Measurements from ENCODE around the gene AP2B1.
A peak's percentile ranks its signal among the peaks of the same experiment; 100 is the strongest.

AP2B1 gene

DNA sequence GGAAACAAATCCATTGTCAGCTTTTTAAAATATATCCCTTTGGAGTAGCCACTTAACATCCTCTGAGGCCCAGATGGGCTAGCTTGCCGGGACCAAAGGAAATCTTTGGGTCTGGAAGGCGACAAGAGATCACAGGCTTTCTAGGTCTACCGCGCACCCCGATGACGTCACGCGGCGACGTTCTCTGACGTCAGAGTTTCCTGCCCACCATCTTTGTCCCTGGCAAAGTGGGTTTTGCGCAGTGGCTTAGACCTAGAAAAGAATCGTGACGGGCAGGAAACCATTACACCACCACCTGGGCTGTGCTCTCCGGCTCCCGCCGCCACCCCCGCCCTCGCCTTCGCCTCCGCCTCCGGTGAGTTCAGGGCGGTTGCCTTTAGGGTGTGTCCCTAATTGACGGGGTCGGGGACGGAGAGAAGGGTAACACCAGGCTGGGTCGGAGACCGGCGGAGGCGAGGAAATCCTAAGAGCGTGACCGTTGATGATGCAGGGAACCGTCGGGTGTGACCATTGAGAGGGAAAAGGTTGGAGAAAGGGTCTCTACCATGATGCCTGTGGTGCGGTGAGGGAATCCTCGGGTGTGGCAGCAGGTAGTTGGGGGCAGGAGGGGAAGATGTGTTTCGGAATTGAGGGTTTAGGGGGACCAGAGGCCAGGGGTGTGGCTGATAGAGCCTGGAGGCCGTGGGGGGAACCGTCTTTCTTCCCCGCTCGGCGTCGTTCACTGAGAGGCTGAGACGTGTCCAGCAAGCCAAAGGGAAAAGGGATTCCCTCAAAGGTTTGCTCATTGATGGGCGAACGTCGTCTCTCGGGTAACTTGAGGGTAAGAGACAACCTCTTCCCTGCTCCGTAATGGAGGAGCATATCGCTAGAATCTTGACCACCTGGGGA is at the start of gene AP2B1 (continued):
- TF ChIP-seq, protein P1, sequence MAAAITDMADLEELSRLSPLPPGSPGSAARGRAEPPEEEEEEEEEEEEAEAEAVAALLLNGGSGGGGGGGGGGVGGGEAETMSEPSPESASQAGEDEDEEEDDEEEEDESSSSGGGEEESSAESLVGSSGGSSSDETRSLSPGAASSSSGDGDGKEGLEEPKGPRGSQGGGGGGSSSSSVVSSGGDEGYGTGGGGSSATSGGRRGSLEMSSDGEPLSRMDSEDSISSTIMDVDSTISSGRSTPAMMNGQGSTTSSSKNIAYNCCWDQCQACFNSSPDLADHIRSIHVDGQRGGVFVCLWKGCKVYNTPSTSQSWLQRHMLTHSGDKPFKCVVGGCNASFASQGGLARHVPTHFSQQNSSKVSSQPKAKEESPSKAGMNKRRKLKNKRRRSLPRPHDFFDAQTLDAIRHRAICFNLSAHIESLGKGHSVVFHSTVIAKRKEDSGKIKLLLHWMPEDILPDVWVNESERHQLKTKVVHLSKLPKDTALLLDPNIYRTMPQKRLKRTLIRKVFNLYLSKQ (tag by site-specific recombination; IDR thresholded peaks at IDR 0.05; ENCODE audit: borderline replicate concordance) = no peak
- TF ChIP-seq ZNF19 (tag by site-specific recombination; IDR thresholded peaks at IDR 0.05; ENCODE audit: low read depth) = no peak
- TF ChIP-seq ZNF341 (tag by site-specific recombination; IDR thresholded peaks at IDR 0.05; ENCODE audit: low read depth) = peak; percentile 89
- TF ChIP-seq, protein P2, sequence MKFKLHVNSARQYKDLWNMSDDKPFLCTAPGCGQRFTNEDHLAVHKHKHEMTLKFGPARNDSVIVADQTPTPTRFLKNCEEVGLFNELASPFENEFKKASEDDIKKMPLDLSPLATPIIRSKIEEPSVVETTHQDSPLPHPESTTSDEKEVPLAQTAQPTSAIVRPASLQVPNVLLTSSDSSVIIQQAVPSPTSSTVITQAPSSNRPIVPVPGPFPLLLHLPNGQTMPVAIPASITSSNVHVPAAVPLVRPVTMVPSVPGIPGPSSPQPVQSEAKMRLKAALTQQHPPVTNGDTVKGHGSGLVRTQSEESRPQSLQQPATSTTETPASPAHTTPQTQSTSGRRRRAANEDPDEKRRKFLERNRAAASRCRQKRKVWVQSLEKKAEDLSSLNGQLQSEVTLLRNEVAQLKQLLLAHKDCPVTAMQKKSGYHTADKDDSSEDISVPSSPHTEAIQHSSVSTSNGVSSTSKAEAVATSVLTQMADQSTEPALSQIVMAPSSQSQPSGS (tag by site-specific recombination; IDR thresholded peaks at IDR 0.05; ENCODE audit: low read depth) = peak; percentile 100
- peak; percentile 83 for TF ChIP-seq ZEB2 (tag by site-specific recombination; IDR thresholded peaks at IDR 0.05)
- TF ChIP-seq ZNF274 (IDR thresholded peaks at IDR 0.05; ENCODE audit: low read length) = no peak
- TF ChIP-seq ZNF274 (tag by site-specific recombination; IDR thresholded peaks at IDR 0.05; ENCODE audit: borderline replicate concordance) = no peak
- TF ChIP-seq SCRT2 (tag by site-specific recombination; IDR thresholded peaks at IDR 0.05) = peak; percentile 19; the same call in 1 of the 2 replicates
- TF ChIP-seq YY1 (tag by site-specific recombination; IDR thresholded peaks at IDR 0.05) = peak; percentile 99
- peak; percentile 79; the same call in 1 of the 2 replicates for TF ChIP-seq ZNF394 (tag by site-specific recombination; IDR thresholded peaks at IDR 0.05; ENCODE audit: borderline replicate concordance)
- TF ChIP-seq MYNN (tag by site-specific recombination; IDR thresholded peaks at IDR 0.05; ENCODE audit: borderline replicate concordance) = no peak
- no peak for TF ChIP-seq ZNF433 (tag by site-specific recombination; IDR thresholded peaks at IDR 0.05; ENCODE audit: low read depth)
- no peak for TF ChIP-seq ZNF596 (tag by site-specific recombination; IDR thresholded peaks at IDR 0.05)
- TF ChIP-seq ZNF571 (tag by site-specific recombination; IDR thresholded peaks at IDR 0.05) = no peak
- TF ChIP-seq, protein P3, sequence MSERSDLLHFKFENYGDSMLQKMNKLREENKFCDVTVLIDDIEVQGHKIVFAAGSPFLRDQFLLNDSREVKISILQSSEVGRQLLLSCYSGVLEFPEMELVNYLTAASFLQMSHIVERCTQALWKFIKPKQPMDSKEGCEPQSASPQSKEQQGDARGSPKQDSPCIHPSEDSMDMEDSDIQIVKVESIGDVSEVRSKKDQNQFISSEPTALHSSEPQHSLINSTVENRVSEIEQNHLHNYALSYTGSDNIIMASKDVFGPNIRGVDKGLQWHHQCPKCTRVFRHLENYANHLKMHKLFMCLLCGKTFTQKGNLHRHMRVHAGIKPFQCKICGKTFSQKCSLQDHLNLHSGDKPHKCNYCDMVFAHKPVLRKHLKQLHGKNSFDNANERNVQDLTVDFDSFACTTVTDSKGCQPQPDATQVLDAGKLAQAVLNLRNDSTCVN (tag by site-specific recombination; optimal IDR thresholded peaks at IDR 0.05) = peak; percentile 73
- TF ChIP-seq MZF1 (tag by site-specific recombination; IDR thresholded peaks at IDR 0.05; ENCODE audit: borderline replicate concordance) = peak; percentile 12
- TF ChIP-seq ZFP41 (tag by site-specific recombination; IDR thresholded peaks at IDR 0.05; ENCODE audit: borderline replicate concordance) = no peak
- TF ChIP-seq ZNF521 (tag by site-specific recombination; IDR thresholded peaks at IDR 0.05) = no peak
- no peak for TF ChIP-seq ZNF48 (tag by site-specific recombination; IDR thresholded peaks at IDR 0.05)
- peak; percentile 49 for TF ChIP-seq GLIS1 (tag by site-specific recombination; IDR thresholded peaks at IDR 0.05)
- TF ChIP-seq ZNF214 (tag by site-specific recombination; IDR thresholded peaks at IDR 0.05; ENCODE audit: borderline replicate concordance) = no peak
- no peak for TF ChIP-seq ZNF707 (tag by site-specific recombination; IDR thresholded peaks at IDR 0.05)
- TF ChIP-seq, protein P4, sequence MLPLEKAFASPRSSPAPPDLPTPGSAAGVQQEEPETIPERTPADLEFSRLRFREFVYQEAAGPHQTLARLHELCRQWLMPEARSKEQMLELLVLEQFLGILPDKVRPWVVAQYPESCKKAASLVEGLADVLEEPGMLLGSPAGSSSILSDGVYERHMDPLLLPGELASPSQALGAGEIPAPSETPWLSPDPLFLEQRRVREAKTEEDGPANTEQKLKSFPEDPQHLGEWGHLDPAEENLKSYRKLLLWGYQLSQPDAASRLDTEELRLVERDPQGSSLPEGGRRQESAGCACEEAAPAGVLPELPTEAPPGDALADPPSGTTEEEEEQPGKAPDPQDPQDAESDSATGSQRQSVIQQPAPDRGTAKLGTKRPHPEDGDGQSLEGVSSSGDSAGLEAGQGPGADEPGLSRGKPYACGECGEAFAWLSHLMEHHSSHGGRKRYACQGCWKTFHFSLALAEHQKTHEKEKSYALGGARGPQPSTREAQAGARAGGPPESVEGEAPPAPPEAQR (tag by site-specific recombination; IDR thresholded peaks at IDR 0.05) = no peak
- TF ChIP-seq PRDM2 (tag by site-specific recombination; IDR thresholded peaks at IDR 0.05; ENCODE audit: borderline replicate concordance) = no peak
- TF ChIP-seq ZNF121 (tag by site-specific recombination; IDR thresholded peaks at IDR 0.05) = no peak
- TF ChIP-seq, protein P5, sequence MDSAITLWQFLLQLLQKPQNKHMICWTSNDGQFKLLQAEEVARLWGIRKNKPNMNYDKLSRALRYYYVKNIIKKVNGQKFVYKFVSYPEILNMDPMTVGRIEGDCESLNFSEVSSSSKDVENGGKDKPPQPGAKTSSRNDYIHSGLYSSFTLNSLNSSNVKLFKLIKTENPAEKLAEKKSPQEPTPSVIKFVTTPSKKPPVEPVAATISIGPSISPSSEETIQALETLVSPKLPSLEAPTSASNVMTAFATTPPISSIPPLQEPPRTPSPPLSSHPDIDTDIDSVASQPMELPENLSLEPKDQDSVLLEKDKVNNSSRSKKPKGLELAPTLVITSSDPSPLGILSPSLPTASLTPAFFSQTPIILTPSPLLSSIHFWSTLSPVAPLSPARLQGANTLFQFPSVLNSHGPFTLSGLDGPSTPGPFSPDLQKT (IDR thresholded peaks at IDR 0.05; ENCODE audit: borderline replicate concordance, low read depth, low read length) = no peak; the same call in 1 of the 2 replicates
